ENCODE data around the gene MYADM.

The MYADM gene

GRCh38 chr19:53879140-53880081 is 11.7 kb downstream of the MYADM start (continued):
- TF ChIP-seq ZNF692 (tag by site-specific recombination; IDR thresholded peaks at IDR 0.05) = no peak
- TF ChIP-seq GLIS2 (tag by site-specific recombination; IDR thresholded peaks at IDR 0.05) = no peak
- no peak for TF ChIP-seq ZNF404 (tag by site-specific recombination; IDR thresholded peaks at IDR 0.05)
- peak; percentile 75; the same call in 1 of the 2 replicates for TF ChIP-seq ZBTB20 (tag by site-specific recombination; IDR thresholded peaks at IDR 0.05)
- no peak for TF ChIP-seq WT1 (tag by site-specific recombination; IDR thresholded peaks at IDR 0.05)
- no peak for TF ChIP-seq ZNF426 (tag by site-specific recombination; IDR thresholded peaks at IDR 0.05)
- no peak for TF ChIP-seq ZNF513 (tag by site-specific recombination; IDR thresholded peaks at IDR 0.05)
- TF ChIP-seq ZNF132 (tag by site-specific recombination; IDR thresholded peaks at IDR 0.05; ENCODE audit: borderline replicate concordance) = no peak
- no peak for TF ChIP-seq KLF17 (tag by site-specific recombination; IDR thresholded peaks at IDR 0.05)
- peak; percentile 93 for TF ChIP-seq SP2 (tag by site-specific recombination; IDR thresholded peaks at IDR 0.05)
- TF ChIP-seq KLF1 (tag by site-specific recombination; IDR thresholded peaks at IDR 0.05) = peak; percentile 37
- no peak for TF ChIP-seq TCF7L2 (IDR thresholded peaks at IDR 0.05; ENCODE audit: borderline replicate concordance, low read depth, low read length)
- no peak for TF ChIP-seq ZNF202 (tag by site-specific recombination; IDR thresholded peaks at IDR 0.05; ENCODE audit: borderline replicate concordance)
- no peak for TF ChIP-seq ZNF350 (tag by site-specific recombination; IDR thresholded peaks at IDR 0.05)
- no peak for TF ChIP-seq ZNF521 (tag by site-specific recombination; IDR thresholded peaks at IDR 0.05)
- no peak for TF ChIP-seq ZFHX2 (tag by site-specific recombination; conservative IDR thresholded peaks at IDR 0.05)
- TF ChIP-seq ZNF664 (tag by site-specific recombination; IDR thresholded peaks at IDR 0.05) = no peak
- no peak for TF ChIP-seq ZIC2 (tag by site-specific recombination; IDR thresholded peaks at IDR 0.05)
- no peak for TF ChIP-seq ZSCAN5A (tag by site-specific recombination; IDR thresholded peaks at IDR 0.05)
- TF ChIP-seq ZBTB17 (tag by site-specific recombination; IDR thresholded peaks at IDR 0.05) = peak; percentile 82
- TF ChIP-seq ZNF16 (tag by site-specific recombination; IDR thresholded peaks at IDR 0.05; ENCODE audit: low read depth) = no peak
- TF ChIP-seq ATF2 (tag by site-specific recombination; IDR thresholded peaks at IDR 0.05; ENCODE audit: low read depth) = no peak
- TF ChIP-seq ZBTB48 (tag by site-specific recombination; IDR thresholded peaks at IDR 0.05) = no peak
- no peak for TF ChIP-seq ZNF776 (tag by site-specific recombination; IDR thresholded peaks at IDR 0.05; ENCODE audit: borderline replicate concordance)
- no peak for TF ChIP-seq TRIM28 (IDR thresholded peaks at IDR 0.05; ENCODE audit: borderline replicate concordance, low read length)
- TF ChIP-seq ZNF37A (tag by site-specific recombination; IDR thresholded peaks at IDR 0.05) = no peak
- 0 out of 2 replicates have a peak, but pooled peaks have one; percentile 28 for TF ChIP-seq ZSCAN4 (tag by site-specific recombination; IDR thresholded peaks at IDR 0.05)
- TF ChIP-seq ZNF311 (tag by site-specific recombination; IDR thresholded peaks at IDR 0.05; ENCODE audit: borderline replicate concordance) = no peak
- no peak for TF ChIP-seq ZNF701 (tag by site-specific recombination; IDR thresholded peaks at IDR 0.05)
- TF ChIP-seq ZNF248 (tag by site-specific recombination; IDR thresholded peaks at IDR 0.05) = no peak
- no peak for TF ChIP-seq OSR2 (tag by site-specific recombination; IDR thresholded peaks at IDR 0.05)
